ENCODE measurements around the gene DLGAP1.

DLGAP1 gene

GRCh38 chr18:4007846-4008245, 447.3 kb downstream of the DLGAP1 start:
- no peak for DNase-seq

DNA sequence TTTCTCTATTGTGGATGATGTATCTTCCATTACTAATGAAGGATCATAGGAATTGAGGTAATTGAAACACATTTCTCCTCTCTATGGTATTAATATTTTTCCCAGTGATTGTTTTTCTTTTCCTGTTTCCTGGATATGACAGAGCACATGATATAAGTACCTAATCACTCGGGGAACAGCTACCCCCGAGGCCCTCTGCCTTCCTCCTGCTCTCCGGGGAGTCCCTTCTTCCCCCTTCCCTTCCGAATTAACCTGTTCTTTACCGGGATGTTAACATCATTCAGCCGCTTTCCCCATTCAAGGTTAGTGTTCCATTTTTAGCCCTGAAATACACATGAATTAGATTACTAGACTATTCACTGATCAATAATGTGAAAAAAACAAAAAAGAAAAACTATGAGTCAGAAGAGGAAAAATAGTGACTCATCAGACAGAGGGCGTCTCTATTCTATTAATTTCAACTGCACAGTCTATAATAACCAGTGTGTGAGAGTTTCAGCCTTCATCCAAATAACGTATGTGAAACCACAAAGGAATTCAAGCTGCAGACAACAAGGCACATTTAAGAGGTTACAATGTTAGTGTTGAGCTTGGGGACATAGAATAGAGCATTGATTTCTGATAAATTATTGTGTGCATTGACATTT, 450.8 kb downstream of the DLGAP1 start:
- DNase-seq = no peak

DNA sequence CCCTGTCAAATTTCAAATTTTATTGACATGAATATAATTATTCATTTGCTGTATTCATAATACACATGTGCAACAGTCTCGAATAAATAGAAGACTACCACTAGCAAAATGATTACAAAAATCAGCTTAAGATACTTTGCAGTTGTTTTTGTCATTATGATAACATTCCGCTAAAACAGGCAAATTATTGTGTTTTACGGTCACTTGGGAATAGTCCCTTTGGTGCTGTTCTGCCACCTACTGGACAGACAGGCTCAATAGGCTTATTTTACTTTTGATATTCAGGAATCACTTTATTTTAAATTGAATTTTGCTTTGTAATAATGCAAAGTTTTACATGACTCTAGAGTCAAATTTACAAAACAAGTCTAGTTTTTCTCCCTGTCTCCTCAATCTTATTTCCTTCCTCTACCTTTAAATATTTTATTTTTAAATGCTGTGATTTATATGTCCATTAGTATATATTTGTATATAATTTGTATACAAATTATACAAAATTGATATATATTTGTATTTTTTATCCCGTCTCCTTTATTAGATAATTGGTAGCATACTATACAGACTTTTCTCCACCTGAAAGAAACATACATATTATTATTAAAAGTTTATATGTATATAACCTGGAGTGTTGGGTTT, 456.3 kb downstream of the DLGAP1 start:
- DNase-seq = peak in 5 of 58 donors; percentile 4 to 50 (median 27)

- peak in 23 of 58 donors; percentile 4 to 56 (median 20) for DNase-seq
Observed at GRCh38 chr18:3995476-3996102, 459.5 kb downstream of the DLGAP1 start.

GRCh38 chr18:3993941-3994687, 461.0 kb downstream of the DLGAP1 start:
- DNase-seq = no peak

GRCh38 chr18:3985664-3986063, 469.4 kb downstream of the DLGAP1 start:
- no peak for DNase-seq

DNA sequence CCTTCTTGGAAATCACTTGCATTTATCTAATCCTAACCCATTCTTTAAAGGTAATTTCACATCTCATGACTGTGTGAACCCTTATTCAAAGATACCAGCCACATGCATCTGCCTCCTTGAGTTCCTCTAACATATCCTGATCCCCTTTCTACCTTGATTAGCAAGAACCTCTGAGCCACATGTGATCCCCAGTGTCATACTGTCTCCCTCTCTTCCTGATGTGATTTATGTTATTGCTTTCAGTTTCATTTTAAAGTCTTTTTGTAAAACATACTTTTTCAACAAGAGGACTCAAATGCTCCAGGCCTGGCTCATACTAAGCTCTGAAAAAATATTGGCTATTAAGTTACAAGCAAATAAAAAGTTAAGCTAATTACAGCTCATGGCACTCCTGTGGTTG, 470.1 kb downstream of the DLGAP1 start:
- no peak for DNase-seq

DNA sequence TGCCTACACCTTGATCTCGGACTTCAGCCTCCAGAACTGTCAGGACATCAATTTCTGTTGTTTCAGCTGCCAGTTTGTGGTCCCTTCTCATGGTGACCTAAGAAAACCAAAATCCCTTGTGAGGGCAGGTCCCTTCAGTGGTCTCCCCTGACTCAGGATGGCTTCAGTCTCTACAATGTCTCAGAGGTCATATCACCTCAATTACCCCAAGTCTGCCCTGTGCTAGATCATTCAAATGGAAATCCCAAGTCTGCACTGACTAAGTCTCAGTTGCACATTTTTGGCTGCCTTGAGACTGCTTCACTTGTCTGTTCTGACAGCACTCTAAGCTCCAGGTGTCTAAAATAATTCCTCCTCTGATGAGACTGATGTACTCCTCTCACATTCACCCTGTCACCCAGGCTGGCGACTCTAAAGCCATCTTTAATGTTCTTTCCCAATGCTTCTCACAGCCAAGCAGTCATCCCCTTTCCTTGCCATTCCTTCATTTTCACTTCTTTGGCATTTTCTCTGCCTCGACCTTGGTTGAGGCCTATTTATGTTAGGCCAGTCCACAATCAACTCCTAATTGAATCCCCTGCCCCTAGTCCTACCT, 470.8 kb downstream of the DLGAP1 start:
- DNase-seq = no peak

- peak in 1 of 58 donors; percentile 35 for DNase-seq
Observed at GRCh38 chr18:3983351-3983969, 471.6 kb downstream of the DLGAP1 start.

GRCh38 chr18:3982541-3982940, 472.6 kb downstream of the DLGAP1 start:
- no peak for DNase-seq

DNA sequence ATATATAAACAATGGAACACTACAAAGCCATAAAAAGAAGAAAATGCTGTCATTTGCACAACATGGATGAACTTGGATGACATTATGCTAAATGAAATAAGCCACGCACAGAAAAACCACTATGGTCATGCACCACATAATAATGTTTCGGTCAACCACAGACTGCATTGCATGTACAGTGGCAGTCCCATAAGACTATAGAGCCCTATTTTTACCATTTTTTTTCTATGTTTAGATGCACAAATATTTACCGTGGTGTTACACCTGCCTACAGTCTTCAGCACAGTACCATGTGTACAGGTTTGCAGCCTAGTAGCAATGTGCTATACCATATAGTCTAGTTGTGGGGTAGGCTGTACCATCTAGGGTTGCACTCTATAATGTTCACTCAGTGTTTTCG, 476.1 kb downstream of the DLGAP1 start:
- no peak for DNase-seq

DNA sequence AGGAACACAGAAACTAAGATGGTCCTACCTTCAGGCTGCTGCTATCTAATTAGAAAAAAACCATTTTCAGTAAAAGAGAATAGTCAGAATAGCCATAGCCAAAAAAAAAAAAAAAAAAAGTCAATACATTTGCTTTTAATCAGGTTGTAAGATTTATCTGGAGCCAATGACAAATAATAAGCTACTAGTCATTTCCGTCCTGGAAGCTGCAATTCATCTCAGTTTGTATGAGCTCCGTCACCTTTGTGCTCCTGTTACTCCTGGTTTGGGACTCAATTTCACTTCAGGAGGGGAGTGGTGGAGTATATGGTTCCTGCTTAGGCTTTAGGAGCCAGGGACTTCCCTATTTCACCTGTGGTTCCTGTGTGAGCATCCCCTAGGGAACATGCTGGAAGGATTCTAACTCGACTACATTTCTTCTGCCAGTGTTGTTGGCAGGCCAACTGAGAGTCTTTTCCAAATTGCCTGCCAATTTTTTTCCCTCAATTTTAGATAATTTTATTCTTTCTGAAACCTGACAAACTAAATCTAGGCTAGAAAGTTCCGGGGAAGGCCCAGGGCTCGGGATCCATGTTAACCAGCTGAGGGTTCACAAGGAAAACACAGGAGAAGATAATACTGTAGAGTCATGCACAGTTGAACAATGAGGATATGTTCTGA, 481.8 kb downstream of the DLGAP1 start:
- DNase-seq = peak in 1 of 58 donors; percentile 23

GRCh38 chr18:3972291-3972930, 482.7 kb downstream of the DLGAP1 start:
- no peak for DNase-seq

DNA sequence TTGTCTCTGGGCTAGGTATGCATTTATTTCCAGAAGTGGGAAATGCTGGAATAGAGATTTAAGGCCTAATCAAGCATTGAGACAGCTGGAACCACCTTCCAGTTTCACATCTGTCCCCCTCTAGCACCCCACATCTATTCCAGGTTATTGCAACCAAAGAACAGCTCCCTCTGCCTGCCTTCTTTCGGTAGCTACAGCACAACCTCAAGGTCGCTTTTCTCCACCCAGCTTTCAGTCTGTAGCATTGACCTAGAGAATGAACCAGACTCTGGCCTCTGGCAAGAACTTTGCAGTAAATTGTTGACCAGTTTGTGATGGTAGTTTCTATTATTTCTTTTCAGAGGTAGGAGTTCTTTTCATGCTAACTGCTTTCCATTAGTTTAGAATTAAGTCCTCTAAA, 484.2 kb downstream of the DLGAP1 start:
- no peak for DNase-seq

GRCh38 chr18:3967359-3968180, 487.5 kb downstream of the DLGAP1 start:
- DNase-seq = no peak

- DNase-seq = no peak
Observed at GRCh38 chr18:3966642-3967358, 488.3 kb downstream of the DLGAP1 start.

DNA sequence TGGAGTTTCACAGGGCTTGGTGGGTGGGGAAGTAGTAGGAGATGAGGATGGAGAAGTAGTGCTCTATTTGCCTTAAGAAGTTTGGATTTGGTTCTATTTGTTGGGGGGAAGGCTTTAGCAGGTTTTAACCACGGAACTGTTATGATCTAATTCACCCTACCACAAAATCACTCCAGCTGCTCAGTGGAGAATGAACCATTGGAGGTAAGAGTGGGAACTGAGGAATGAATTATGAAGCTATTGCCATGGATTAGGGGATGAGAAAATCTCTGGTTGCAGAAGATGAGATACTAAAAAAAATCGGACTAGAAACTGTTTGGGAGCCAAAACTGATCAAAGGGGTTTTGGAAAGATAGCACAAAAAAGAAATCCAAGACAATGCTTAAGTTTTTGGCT, 488.9 kb downstream of the DLGAP1 start:
- DNase-seq = no peak

DNA sequence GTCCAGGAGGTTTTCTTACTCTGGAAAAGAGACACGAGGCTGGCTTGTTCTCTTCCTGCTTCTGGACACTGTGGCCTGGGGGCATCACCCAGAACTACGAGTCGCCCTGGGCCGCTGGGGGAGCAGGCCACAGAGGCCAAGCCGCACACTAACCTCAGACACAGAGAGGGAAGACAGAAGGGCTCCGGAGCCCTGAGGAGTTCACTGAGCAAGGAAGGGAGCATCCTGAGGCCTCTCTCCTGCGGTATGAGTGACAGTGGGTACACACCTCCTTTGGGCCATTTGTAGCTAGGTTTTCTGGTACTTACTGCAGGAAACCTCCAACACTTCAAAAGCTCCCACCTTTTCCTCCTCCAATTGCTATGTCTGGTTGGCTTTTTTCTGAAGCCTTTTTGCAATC, 494.1 kb downstream of the DLGAP1 start:
- DNase-seq = no peak

DNA sequence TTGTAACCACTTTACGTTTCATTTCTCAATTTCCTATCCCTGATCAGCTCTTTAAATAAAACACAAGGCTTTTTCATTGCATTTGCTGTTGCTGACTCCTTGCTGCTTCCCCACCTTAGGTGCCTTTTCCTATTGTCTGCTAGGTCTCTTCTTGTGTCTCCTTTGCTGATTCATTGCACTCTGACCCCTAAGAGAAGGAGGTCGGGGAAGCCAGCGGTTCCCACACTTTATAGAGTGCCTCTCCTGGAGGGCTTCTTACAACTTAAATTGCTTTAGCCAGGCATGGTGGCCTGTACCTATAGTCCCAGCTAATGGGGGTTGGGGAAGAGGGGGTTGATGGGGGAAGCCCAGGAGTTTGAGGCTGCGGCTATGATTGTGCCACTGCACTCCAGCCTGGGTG, 495.0 kb downstream of the DLGAP1 start:
- no peak for DNase-seq

Measured in anterior cingulate cortex (tissue), 58 donors.